K562 (cell line): ENCODE results near the gene COL4A4. TPM values are rescaled to one million over a fixed set of nuclear protein-coding genes. Genes with fewer than 3 reads are reported as not detected.

Experiments
- ATAC-seq: fragments of 200-7000 bp; cut with Tn5 transposase; 3 replicates; pipeline ENCODE4 v1.9.1; 2020; ENCODE audit warnings: moderate library complexity
- BruUV-seq: library from RNA; stranded (reverse); fragments of 400-500 nt; replicated peaks from 2 replicates; lab custom pipeline; 2021; lab: Mats Ljungman, UMichigan
- CTCF ChIA-PET: fragments of 300-600 bp; formaldehyde crosslinking; extraction: SDS; loops from one replicate; lab custom pipeline; 2021; ENCODE audit warnings: low intra/inter-chr PET ratio; lab: Yijun Ruan, JAX
- POLR2A ChIA-PET: fragments of 300-600, 350-650 bp; sonication (Branson Sonifier 250); formaldehyde crosslinking; extraction: SDS; loops from one replicate; lab custom pipeline; 2021; ENCODE audit warnings: antibody characterized with exemption, inconsistent platforms; lab: Yijun Ruan, JAX
- DNase-seq, 4 experiments: peaks; one replicate each; pipeline versions ENCODE4 v3.0.0 to v3.0.0-alpha.2; 2011 to 2018; ENCODE audit warnings: low spot score in 3 of 4, mixed read lengths in 3 of 4; ENCODE audit errors: extremely low read depth in 1 of 4
- FAIRE-seq: peaks from 2 replicates; lab custom pipeline; 2011; peaks lifted over from hg19 to GRCh38; lab: Jason Lieb, UNC
- H2AFZ ChIP-seq: 2 replicates; pipeline ENCODE4 v1.6.0; 2011; ENCODE audit warnings: low read depth, low read length, control low read depth, inconsistent platforms
- H3K27ac ChIP-seq: fragments of 200-600 bp; 3 replicates; pipeline ENCODE4 v1.8.0; 2011; ENCODE audit warnings: low read depth, mild to moderate bottlenecking, control low read depth, inconsistent platforms, low read length, moderate library complexity, mixed read lengths; ENCODE audit errors: extremely low read depth
- H3K27me3 ChIP-seq, 2 experiments: fragments of 300-600 bp in 1 of 2; 2 replicates in 1 of 2; 3 replicates in 1 of 2; pipeline versions ENCODE4 v1.6.0 to v1.8.0; 2011; ENCODE audit warnings: inconsistent platforms in 2 of 2, low read length in 2 of 2, mild to moderate bottlenecking in 1 of 2, mixed read lengths in 1 of 2, moderate library complexity in 1 of 2; ENCODE audit not compliant: control insufficient read depth in 2 of 2, insufficient read depth in 2 of 2
- H3K36me3 ChIP-seq: fragments of 300-600 bp; 3 replicates; pipeline ENCODE4 v1.8.0; 2011; ENCODE audit warnings: mild to moderate bottlenecking, low read length, inconsistent platforms; ENCODE audit not compliant: control insufficient read depth, insufficient read depth
- H3K4me1 ChIP-seq, 2 experiments: fragments of 200-600 bp in 1 of 2; replicated peaks in 1 of 2; 2 replicates in 1 of 2; 3 replicates in 1 of 2; pipeline versions ENCODE4 v1.5.1 to v1.8.0; 2011; ENCODE audit warnings: inconsistent platforms in 2 of 2, low read length in 2 of 2, mild to moderate bottlenecking in 1 of 2, mixed read lengths in 1 of 2, moderate library complexity in 1 of 2; ENCODE audit not compliant: control insufficient read depth in 2 of 2, insufficient read depth in 2 of 2
- H3K4me2 ChIP-seq: 2 replicates; pipeline ENCODE4 v1.6.1; 2011; ENCODE audit warnings: low read length, control low read depth, inconsistent platforms, mixed read lengths; ENCODE audit not compliant: insufficient read depth
- H3K4me3 ChIP-seq: fragments of 200-600 bp; sonication (generic), shearing (Covaris generic); 2 replicates; pipeline ENCODE4 v1.5.1; 2016; ENCODE audit warnings: control low read depth, inconsistent platforms
- H3K79me2 ChIP-seq: fragments of 200-600 bp; 3 replicates; pipeline ENCODE4 v1.8.0; 2011; ENCODE audit warnings: low read length, inconsistent platforms; ENCODE audit not compliant: control insufficient read depth, insufficient read depth
- H3K9ac ChIP-seq, 2 experiments: 2 replicates each; pipeline versions ENCODE4 v1.6.0 to v1.6.1; 2011; ENCODE audit warnings: low read depth in 2 of 2, low read length in 2 of 2, control low read depth in 1 of 2, inconsistent platforms in 1 of 2, mild to moderate bottlenecking in 1 of 2, mixed read lengths in 1 of 2; ENCODE audit not compliant: insufficient read depth in 1 of 2
- H3K9me1 ChIP-seq: one replicate; pipeline ENCODE4 v1.6.0; 2011; ENCODE audit warnings: inconsistent platforms, mild to moderate bottlenecking, low read length, moderate library complexity; ENCODE audit not compliant: control insufficient read depth, insufficient read depth
- H3K9me3 ChIP-seq: replicated peaks from 2 replicates; pipeline ENCODE4 v1.5.1; 2011; ENCODE audit warnings: low read depth, low read length, inconsistent platforms; ENCODE audit not compliant: control insufficient read depth, insufficient read depth
- H4K20me1 ChIP-seq: replicated peaks from 2 replicates; pipeline ENCODE4 v1.6.1; 2011; ENCODE audit warnings: low read length, inconsistent platforms, mixed read lengths; ENCODE audit not compliant: control insufficient read depth, insufficient read depth
- C11orf30 ChIP-seq: fragments of 450-650 bp; IDR thresholded peaks from 2 replicates; pipeline ENCODE4 v1.6.1; 2016; ENCODE audit warnings: low read depth, mild to moderate bottlenecking
- CTCF ChIP-seq, 3 experiments: IDR thresholded peaks in 2 of 3; conservative IDR thresholded peaks in 1 of 3; 2 replicates each; pipeline ENCODE4 v1.5.1; 2011 to 2012; ENCODE audit warnings: low read length in 3 of 3, mild to moderate bottlenecking in 3 of 3, control low read depth in 2 of 3, improper control_type of control experiment in 1 of 3, inconsistent platforms in 1 of 3, low read depth in 1 of 3, mixed read lengths in 1 of 3, moderate library complexity in 1 of 3; ENCODE audit not compliant: insufficient read depth in 2 of 3
- ETS2 ChIP-seq: IDR thresholded peaks from 2 replicates; pipeline ENCODE4 v1.6.1; 2016; ENCODE audit warnings: borderline replicate concordance, missing genetic modification characterization, mild to moderate bottlenecking, moderate library complexity, missing compliant biosample characterization; ENCODE audit not compliant: poor library complexity, severe bottlenecking
- MAFF ChIP-seq: IDR thresholded peaks from 2 replicates; pipeline ENCODE4 v1.6.1; 2012; ENCODE audit warnings: low read length, improper control_type of control experiment
- MAFG ChIP-seq: fragments of 450-650 bp; conservative IDR thresholded peaks from 2 replicates; pipeline ENCODE4 v1.6.1; 2016; ENCODE audit warnings: missing genetic modification characterization, missing compliant biosample characterization
- MAFK ChIP-seq: IDR thresholded peaks from 2 replicates; pipeline ENCODE4 v1.6.1; 2011; ENCODE audit warnings: low read length, improper control_type of control experiment
- RAD21 ChIP-seq, 2 experiments: fragments of 250-450 bp in 1 of 2; fragments of 450-650 bp in 1 of 2; sonication (Bioruptor Pico) in 1 of 2; formaldehyde crosslinking in 1 of 2; IDR thresholded peaks in 1 of 2; conservative IDR thresholded peaks in 1 of 2; 2 replicates each; pipeline versions ENCODE4 v1.4.0 to v1.8.0; 2020 to 2022; ENCODE audit warnings: mild to moderate bottlenecking in 2 of 2, moderate library complexity in 1 of 2
- ZNF316 ChIP-seq: fragments of 450-650 bp; IDR thresholded peaks from 2 replicates; pipeline ENCODE4 v1.6.1; 2016
- ZNF707 ChIP-seq: fragments of 250-450 bp; sonication (Bioruptor Pico); conservative IDR thresholded peaks from 2 replicates; pipeline ENCODE4 v1.8.0; 2022; ENCODE audit warnings: inconsistent platforms, mild to moderate bottlenecking, moderate library complexity
- WGBS: fragments of 100-300 bp; shearing (Covaris generic); methylation state at CpG from one replicate; pipeline ENCODE4 v1.1.6; 2016; ENCODE audit warnings: low coverage, mixed read lengths; ENCODE audit not compliant: insufficient coverage; ENCODE audit errors: missing lambda C conversion rate; 5-methylcytosine and 5-hydroxymethylcytosine counted together
- in situ Hi-C: fragments of 300-500 bp; cut with MboI; formaldehyde crosslinking; loops from 4 replicates; pipeline ENCODE4 v1.15.0; 2018; ENCODE audit warnings: inconsistent platforms, mixed read lengths
- intact Hi-C: fragments of 100-400 bp; cut with micrococcal nuclease; formaldehyde crosslinking; loops from 2 replicates; pipeline ENCODE4 v1.14.2; 2022
- polyA plus RNA-seq, 8 experiments: library from polyadenylated mRNA; depleted of rRNA in 4 of 8; stranded (reverse) in 5 of 8; unstranded in 3 of 8; fragments of >200 nt; fragmentation: Nextera tagmentation in 2 of 8; fragmentation: Illumina TruSeq in 1 of 8; extraction: Ambion mirVana in 2 of 8; extraction: Trizol in 1 of 8; gene quantifications; 2 replicates each; pipeline versions ENCODE4 v1.2.1 to v1.2.3, GENCODE V29; 2011 to 2014; ENCODE audit warnings: inconsistent platforms in 1 of 8, missing spikeins in 1 of 8
- total RNA-seq, 7 experiments: library from RNA; depleted of rRNA in 6 of 7; stranded (reverse); fragments of >200 nt in 6 of 7; fragmentation: Illumina TruSeq in 2 of 7; extraction: Trizol in 2 of 7; gene quantifications; 2 replicates each; pipeline versions ENCODE4 v1.2.1 to v1.2.3, GENCODE V29; 2011 to 2021; ENCODE audit warnings: low replicate concordance in 1 of 7

Gene COL4A4
- total and polyA plus RNA-seq, 9 of the 15 experiments (the other 6 are each of a cell fraction or from before 2014, with no cell fraction given) = under 0.01 to 0.01 TPM; not detected in 7

- BruUV-seq = no TSS peak
- FAIRE-seq (peak; percentile 81), DNase-seq (peak; percentile 17 to 65 (median 31)), ATAC-seq (peak; percentile 90)
- H3K36me3 ChIP-seq = no peaks in the 10 kb centered on the region
- H3K27ac ChIP-seq = peak overlapping the region; percentile 41; the same call in 2 of the 3 replicates
- no peak overlapping the region for H3K9ac ChIP-seq
- H2AFZ ChIP-seq = no peak overlapping the region
- H3K27me3 ChIP-seq = no peaks in the 10 kb centered on the region
- H4K20me1 ChIP-seq = no peaks in the 10 kb centered on the region
- WGBS = 18% methylated on average over 8 of the region's 8 CpGs
- intact Hi-C loops (loop anchor here (1.0 to 5.0 kb wide), 3 partner anchors 122 to 1313 kb away; no protein-coding TSS in a partner anchor), in situ Hi-C loops (loop anchor here (5.0 kb wide), 1 partner anchor 173 kb away; no protein-coding TSS in a partner anchor)
- no peak overlapping the region for H3K4me3 ChIP-seq
- H3K79me2 ChIP-seq = 0 out of 3 replicates have a peak, but pooled peaks cover 4% of the 10 kb centered on the region
- H3K4me2 ChIP-seq = peak overlapping the region; percentile 18; the same call in 1 of the 2 replicates
- POLR2A ChIA-PET = interaction anchor here (0.6 kb wide), 1 partner anchor 140 kb away, joined by 4 read pairs; no protein-coding TSS in a partner anchor
- CTCF ChIA-PET = interaction anchor here (2.9 kb wide), 1 partner anchor 172 kb away, joined by 19 read pairs; no protein-coding TSS in a partner anchor
- H3K9me1 ChIP-seq = no peaks in the 10 kb centered on the region
- H3K9me3 ChIP-seq = no peaks in the 10 kb centered on the region
- H3K4me1 ChIP-seq = peaks cover 0 to 21% of the 10 kb centered on the region in 2 experiments; a peak in 3 of 5 replicates
- TF ChIP-seq CTCF (IDR thresholded peaks at IDR 0.05 in 2 of 3, conservative IDR thresholded peaks at IDR 0.05 in 1 of 3; ENCODE audit: insufficient read depth in 2 of 3, low read depth in 1 of 3, low read length in 3 of 3) (peak; percentile 42 to 70 (median 50); a peak in 4 of 6 replicates), C11orf30 (peak; percentile 81), ZNF316 (peak; percentile 89), RAD21 (CRISPR knock-in tag; conservative IDR thresholded peaks at IDR 0.05 in 1 of 2, IDR thresholded peaks at IDR 0.05 in 1 of 2) (peak; percentile 64 to 71), MAFK (peak; percentile 70), MAFF (peak; percentile 71), ETS2 (no peak), ZNF707 (CRISPR knock-in tag) (no peak), MAFG (tag) (peak; percentile 78)
These were observed 179.0 kb downstream of the COL4A4 start for GRCh38 chr2:226984750-226985582.
